Measurements from ENCODE around the gene YWHAH.
A peak's percentile ranks its signal among the peaks of the same experiment; 100 is the strongest.

The YWHAH gene

GRCh38 chr22:31923747-31924146, 20.6 kb upstream of the YWHAH start:
- no peak for DNase-seq

GRCh38 chr22:31925056-31925455, 19.3 kb upstream of the YWHAH start:
- no peak for DNase-seq

- DNase-seq = no peak
Observed at GRCh38 chr22:31926024-31926423, 18.3 kb upstream of the YWHAH start.

- DNase-seq = no peak
Observed at GRCh38 chr22:31926969-31927368, 17.4 kb upstream of the YWHAH start.

GRCh38 chr22:31927562-31927961, 16.8 kb upstream of the YWHAH start:
- DNase-seq = no peak

- no peak for DNase-seq
Observed at GRCh38 chr22:31929167-31929930, 15.0 kb upstream of the YWHAH start.

GRCh38 chr22:31932863-31933262, 11.5 kb upstream of the YWHAH start:
- DNase-seq = no peak

GRCh38 chr22:31933406-31933805, 10.9 kb upstream of the YWHAH start:
- no peak for DNase-seq

- DNase-seq = no peak
Observed at GRCh38 chr22:31933816-31934482, 10.4 kb upstream of the YWHAH start.

GRCh38 chr22:31935961-31936635, 8.2 kb upstream of the YWHAH start:
- DNase-seq = no peak

- DNase-seq = no peak
Observed at GRCh38 chr22:31937341-31937740, 7.0 kb upstream of the YWHAH start.

GRCh38 chr22:31938296-31938695, 6.0 kb upstream of the YWHAH start:
- no peak for DNase-seq

GRCh38 chr22:31940506-31940905, 3.8 kb upstream of the YWHAH start:
- DNase-seq = no peak

GRCh38 chr22:31942091-31942490, 2.2 kb upstream of the YWHAH start:
- no peak for DNase-seq

GRCh38 chr22:31943206-31943977, 943 bp upstream of the YWHAH start:
- DNase-seq = no peak

GRCh38 chr22:31944700-31945442, 536 bp downstream of the YWHAH start:
- peak; percentile 51 for DNase-seq

GRCh38 chr22:31945443-31945855, 1.1 kb downstream of the YWHAH start:
- DNase-seq = no peak

- DNase-seq = no peak
Observed at GRCh38 chr22:31945971-31946680, 1.8 kb downstream of the YWHAH start.

GRCh38 chr22:31947296-31947695, 3.0 kb downstream of the YWHAH start:
- DNase-seq = no peak

GRCh38 chr22:31948002-31948401, 3.7 kb downstream of the YWHAH start:
- no peak for DNase-seq

- DNase-seq = no peak
Observed at GRCh38 chr22:31950226-31950625, 5.9 kb downstream of the YWHAH start.

All from activated T-cell treated with anti-CD3 and anti-CD28 coated beads, Interleukin-2, amount 50 U/mL, for 1 hour (primary cell).